GM12874 (cell line): ENCODE data around the gene NUP93.

Experiments used
- CTCF ChIP-seq: IDR thresholded peaks from 2 replicates; pipeline ENCODE4 v1.5.1; 2011; ENCODE audit warnings: low read depth, mild to moderate bottlenecking, control low read depth, low read length, moderate library complexity; ENCODE audit not compliant: insufficient read depth

NUP93 gene

GRCh38 chr16:56728027-56728426 lies 1.9 kb upstream of the NUP93 start:
- TF ChIP-seq CTCF = no peak

GRCh38 chr16:56728980-56729734 lies 772 bp upstream of the NUP93 start:
- no peak for TF ChIP-seq CTCF

GRCh38 chr16:56732366-56732765 lies 2.4 kb downstream of the NUP93 start:
- no peak for TF ChIP-seq CTCF

- TF ChIP-seq CTCF = no peak
These were observed 2.9 kb downstream of the NUP93 start for GRCh38 chr16:56732832-56733231.

GRCh38 chr16:56734429-56734828 lies 4.5 kb downstream of the NUP93 start:
- TF ChIP-seq CTCF = no peak

GRCh38 chr16:56736476-56736875 lies 6.5 kb downstream of the NUP93 start:
- no peak for TF ChIP-seq CTCF

- TF ChIP-seq CTCF = no peak
These were observed 7.6 kb downstream of the NUP93 start for GRCh38 chr16:56737539-56737938.
